HEK293 (cell line): ENCODE measurements around the gene WWOX.

Experiments
- GLI4 ChIP-seq: fragments of 450-650 bp; formaldehyde crosslinking; IDR thresholded peaks from 2 replicates; pipeline ENCODE4 v1.5.1; 2016; ENCODE audit warnings: missing biosample characterization, missing genetic modification characterization
- KLF9 ChIP-seq: fragments of 450-650 bp; formaldehyde crosslinking; IDR thresholded peaks from 2 replicates; pipeline ENCODE4 v1.5.1; 2016; ENCODE audit warnings: missing biosample characterization, missing genetic modification characterization, low read depth
- SP2 ChIP-seq: fragments of 450-650 bp; formaldehyde crosslinking; IDR thresholded peaks from 2 replicates; pipeline ENCODE4 v1.5.1; 2016; ENCODE audit warnings: missing biosample characterization, missing genetic modification characterization
- ZNF157 ChIP-seq: fragments of 450-650 bp; formaldehyde crosslinking; IDR thresholded peaks from 2 replicates; pipeline ENCODE4 v1.5.1; 2016; ENCODE audit warnings: missing biosample characterization, missing genetic modification characterization
- ZNF174 ChIP-seq: fragments of 450-650 bp; formaldehyde crosslinking; IDR thresholded peaks from 2 replicates; pipeline ENCODE4 v1.5.0; 2017; ENCODE audit warnings: missing biosample characterization, mild to moderate bottlenecking, missing genetic modification characterization
- ZNF175 ChIP-seq: fragments of 450-650 bp; formaldehyde crosslinking; IDR thresholded peaks from 2 replicates; pipeline ENCODE4 v1.5.1; 2016; ENCODE audit warnings: missing biosample characterization, missing genetic modification characterization
- ZNF768 ChIP-seq: fragments of 450-650 bp; formaldehyde crosslinking; IDR thresholded peaks from 2 replicates; pipeline ENCODE4 v1.5.1; 2018; ENCODE audit warnings: missing biosample characterization, mild to moderate bottlenecking, missing genetic modification characterization
- ZXDB ChIP-seq: fragments of 450-650 bp; formaldehyde crosslinking; IDR thresholded peaks from 2 replicates; pipeline ENCODE4 v1.5.1; 2016; ENCODE audit warnings: missing biosample characterization, missing genetic modification characterization
- TF ChIP-seq, protein P1 (sequence below): fragments of 450-650 bp; formaldehyde crosslinking; optimal IDR thresholded peaks from 2 replicates; pipeline ENCODE3; 2016; ENCODE audit warnings: missing biosample characterization, mild to moderate bottlenecking, missing genetic modification characterization
- TF ChIP-seq, protein P2 (sequence below): fragments of 450-650 bp; formaldehyde crosslinking; IDR thresholded peaks from 2 replicates; pipeline ENCODE4 v1.5.1; 2016; ENCODE audit warnings: missing biosample characterization, missing genetic modification characterization
- TF ChIP-seq, protein P3 (sequence below): fragments of 450-650 bp; IDR thresholded peaks from 2 replicates; pipeline ENCODE4 v1.5.1; 2018; ENCODE audit warnings: missing biosample characterization, missing genetic modification characterization
- TF ChIP-seq, protein P4 (sequence below): fragments of 450-650 bp; formaldehyde crosslinking; IDR thresholded peaks from 2 replicates; pipeline ENCODE4 v1.5.1; 2016; ENCODE audit warnings: missing biosample characterization, missing genetic modification characterization, low read depth
- TF ChIP-seq, protein P5 (sequence below): fragments of 450-650 bp; formaldehyde crosslinking; IDR thresholded peaks from 2 replicates; pipeline ENCODE4 v1.5.1; 2016; ENCODE audit warnings: missing biosample characterization, missing genetic modification characterization

DNA sequence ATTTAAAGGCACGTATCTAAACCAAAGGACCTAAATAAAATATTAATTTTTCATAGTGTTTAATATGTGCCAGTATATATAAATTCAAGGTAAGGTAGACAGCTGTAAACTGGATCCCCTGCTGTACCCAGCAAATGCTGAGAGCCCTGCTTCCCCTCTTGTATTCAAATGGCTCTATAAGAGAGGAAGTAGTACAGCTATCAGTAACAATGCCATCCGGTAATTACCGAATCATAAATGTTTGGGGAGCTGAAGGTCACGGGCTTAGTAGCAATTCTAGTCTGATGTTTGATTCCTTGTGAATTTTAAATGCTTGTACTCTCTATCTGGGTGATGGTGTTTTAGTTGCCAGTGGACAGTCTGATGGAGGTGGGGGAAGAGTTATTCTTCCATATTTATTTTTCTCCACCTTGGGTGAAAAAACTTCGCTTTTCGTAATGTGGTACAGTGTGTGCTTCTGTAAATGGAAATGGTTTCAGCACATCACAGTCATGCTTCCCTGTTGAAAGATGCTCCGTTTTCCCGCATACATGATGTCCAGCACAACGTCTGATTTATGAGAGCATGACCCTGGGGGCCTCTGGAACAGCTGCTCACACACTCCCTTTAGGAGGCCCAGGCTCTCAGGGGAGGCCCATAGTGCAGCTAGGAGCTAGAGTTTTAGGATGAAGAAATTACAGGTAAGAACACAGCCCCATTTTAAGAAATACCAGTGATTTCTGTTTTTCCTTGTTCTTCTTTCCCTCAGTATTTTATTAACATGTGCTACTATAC, 423.9 kb downstream of the WWOX start:
- TF ChIP-seq, protein P1, sequence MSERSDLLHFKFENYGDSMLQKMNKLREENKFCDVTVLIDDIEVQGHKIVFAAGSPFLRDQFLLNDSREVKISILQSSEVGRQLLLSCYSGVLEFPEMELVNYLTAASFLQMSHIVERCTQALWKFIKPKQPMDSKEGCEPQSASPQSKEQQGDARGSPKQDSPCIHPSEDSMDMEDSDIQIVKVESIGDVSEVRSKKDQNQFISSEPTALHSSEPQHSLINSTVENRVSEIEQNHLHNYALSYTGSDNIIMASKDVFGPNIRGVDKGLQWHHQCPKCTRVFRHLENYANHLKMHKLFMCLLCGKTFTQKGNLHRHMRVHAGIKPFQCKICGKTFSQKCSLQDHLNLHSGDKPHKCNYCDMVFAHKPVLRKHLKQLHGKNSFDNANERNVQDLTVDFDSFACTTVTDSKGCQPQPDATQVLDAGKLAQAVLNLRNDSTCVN (tag by site-specific recombination) = no peak
- no peak for TF ChIP-seq GLI4 (tag by site-specific recombination)
- TF ChIP-seq, protein P2, sequence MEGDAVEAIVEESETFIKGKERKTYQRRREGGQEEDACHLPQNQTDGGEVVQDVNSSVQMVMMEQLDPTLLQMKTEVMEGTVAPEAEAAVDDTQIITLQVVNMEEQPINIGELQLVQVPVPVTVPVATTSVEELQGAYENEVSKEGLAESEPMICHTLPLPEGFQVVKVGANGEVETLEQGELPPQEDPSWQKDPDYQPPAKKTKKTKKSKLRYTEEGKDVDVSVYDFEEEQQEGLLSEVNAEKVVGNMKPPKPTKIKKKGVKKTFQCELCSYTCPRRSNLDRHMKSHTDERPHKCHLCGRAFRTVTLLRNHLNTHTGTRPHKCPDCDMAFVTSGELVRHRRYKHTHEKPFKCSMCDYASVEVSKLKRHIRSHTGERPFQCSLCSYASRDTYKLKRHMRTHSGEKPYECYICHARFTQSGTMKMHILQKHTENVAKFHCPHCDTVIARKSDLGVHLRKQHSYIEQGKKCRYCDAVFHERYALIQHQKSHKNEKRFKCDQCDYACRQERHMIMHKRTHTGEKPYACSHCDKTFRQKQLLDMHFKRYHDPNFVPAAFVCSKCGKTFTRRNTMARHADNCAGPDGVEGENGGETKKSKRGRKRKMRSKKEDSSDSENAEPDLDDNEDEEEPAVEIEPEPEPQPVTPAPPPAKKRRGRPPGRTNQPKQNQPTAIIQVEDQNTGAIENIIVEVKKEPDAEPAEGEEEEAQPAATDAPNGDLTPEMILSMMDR = no peak
- TF ChIP-seq, protein P3, sequence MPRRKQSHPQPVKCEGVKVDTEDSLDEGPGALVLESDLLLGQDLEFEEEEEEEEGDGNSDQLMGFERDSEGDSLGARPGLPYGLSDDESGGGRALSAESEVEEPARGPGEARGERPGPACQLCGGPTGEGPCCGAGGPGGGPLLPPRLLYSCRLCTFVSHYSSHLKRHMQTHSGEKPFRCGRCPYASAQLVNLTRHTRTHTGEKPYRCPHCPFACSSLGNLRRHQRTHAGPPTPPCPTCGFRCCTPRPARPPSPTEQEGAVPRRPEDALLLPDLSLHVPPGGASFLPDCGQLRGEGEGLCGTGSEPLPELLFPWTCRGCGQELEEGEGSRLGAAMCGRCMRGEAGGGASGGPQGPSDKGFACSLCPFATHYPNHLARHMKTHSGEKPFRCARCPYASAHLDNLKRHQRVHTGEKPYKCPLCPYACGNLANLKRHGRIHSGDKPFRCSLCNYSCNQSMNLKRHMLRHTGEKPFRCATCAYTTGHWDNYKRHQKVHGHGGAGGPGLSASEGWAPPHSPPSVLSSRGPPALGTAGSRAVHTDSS (tag by site-specific recombination) = no peak
- TF ChIP-seq ZNF174 = no peak
- TF ChIP-seq ZNF157 (tag by site-specific recombination) = no peak
- no peak for TF ChIP-seq KLF9 (tag by site-specific recombination)
- TF ChIP-seq, protein P4, sequence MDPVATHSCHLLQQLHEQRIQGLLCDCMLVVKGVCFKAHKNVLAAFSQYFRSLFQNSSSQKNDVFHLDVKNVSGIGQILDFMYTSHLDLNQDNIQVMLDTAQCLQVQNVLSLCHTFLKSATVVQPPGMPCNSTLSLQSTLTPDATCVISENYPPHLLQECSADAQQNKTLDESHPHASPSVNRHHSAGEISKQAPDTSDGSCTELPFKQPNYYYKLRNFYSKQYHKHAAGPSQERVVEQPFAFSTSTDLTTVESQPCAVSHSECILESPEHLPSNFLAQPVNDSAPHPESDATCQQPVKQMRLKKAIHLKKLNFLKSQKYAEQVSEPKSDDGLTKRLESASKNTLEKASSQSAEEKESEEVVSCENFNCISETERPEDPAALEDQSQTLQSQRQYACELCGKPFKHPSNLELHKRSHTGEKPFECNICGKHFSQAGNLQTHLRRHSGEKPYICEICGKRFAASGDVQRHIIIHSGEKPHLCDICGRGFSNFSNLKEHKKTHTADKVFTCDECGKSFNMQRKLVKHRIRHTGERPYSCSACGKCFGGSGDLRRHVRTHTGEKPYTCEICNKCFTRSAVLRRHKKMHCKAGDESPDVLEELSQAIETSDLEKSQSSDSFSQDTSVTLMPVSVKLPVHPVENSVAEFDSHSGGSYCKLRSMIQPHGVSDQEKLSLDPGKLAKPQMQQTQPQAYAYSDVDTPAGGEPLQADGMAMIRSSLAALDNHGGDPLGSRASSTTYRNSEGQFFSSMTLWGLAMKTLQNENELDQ (tag by site-specific recombination) = no peak
- TF ChIP-seq, protein P5, sequence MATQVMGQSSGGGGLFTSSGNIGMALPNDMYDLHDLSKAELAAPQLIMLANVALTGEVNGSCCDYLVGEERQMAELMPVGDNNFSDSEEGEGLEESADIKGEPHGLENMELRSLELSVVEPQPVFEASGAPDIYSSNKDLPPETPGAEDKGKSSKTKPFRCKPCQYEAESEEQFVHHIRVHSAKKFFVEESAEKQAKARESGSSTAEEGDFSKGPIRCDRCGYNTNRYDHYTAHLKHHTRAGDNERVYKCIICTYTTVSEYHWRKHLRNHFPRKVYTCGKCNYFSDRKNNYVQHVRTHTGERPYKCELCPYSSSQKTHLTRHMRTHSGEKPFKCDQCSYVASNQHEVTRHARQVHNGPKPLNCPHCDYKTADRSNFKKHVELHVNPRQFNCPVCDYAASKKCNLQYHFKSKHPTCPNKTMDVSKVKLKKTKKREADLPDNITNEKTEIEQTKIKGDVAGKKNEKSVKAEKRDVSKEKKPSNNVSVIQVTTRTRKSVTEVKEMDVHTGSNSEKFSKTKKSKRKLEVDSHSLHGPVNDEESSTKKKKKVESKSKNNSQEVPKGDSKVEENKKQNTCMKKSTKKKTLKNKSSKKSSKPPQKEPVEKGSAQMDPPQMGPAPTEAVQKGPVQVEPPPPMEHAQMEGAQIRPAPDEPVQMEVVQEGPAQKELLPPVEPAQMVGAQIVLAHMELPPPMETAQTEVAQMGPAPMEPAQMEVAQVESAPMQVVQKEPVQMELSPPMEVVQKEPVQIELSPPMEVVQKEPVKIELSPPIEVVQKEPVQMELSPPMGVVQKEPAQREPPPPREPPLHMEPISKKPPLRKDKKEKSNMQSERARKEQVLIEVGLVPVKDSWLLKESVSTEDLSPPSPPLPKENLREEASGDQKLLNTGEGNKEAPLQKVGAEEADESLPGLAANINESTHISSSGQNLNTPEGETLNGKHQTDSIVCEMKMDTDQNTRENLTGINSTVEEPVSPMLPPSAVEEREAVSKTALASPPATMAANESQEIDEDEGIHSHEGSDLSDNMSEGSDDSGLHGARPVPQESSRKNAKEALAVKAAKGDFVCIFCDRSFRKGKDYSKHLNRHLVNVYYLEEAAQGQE (tag by site-specific recombination) = no peak
- TF ChIP-seq ZNF768 (tag by site-specific recombination) = no peak
- no peak for TF ChIP-seq ZNF175
- no peak for TF ChIP-seq SP2 (tag by site-specific recombination)
- no peak for TF ChIP-seq ZXDB
